Mesenchymal stem cell (in vitro differentiated cells and primary cell): ENCODE data around the gene ATF7IP2.
"Not testable (repeated sequence)": the region's sequence is repeated elsewhere in the genome, so short reads cannot be mapped to it uniquely, and the experiment has no call there.

Experiments
- DNase-seq: peaks from one replicate; pipeline ENCODE4 v3.0.0-alpha.2; 2013
- H2AFZ ChIP-seq: one replicate; pipeline ENCODE4 v1.6.1; 2013; ENCODE audit warnings: low read depth, mild to moderate bottlenecking, control low read depth, inconsistent platforms, low read length, moderate library complexity
- H2AK5ac ChIP-seq: 2 replicates; pipeline ENCODE4 v1.6.1; 2013; ENCODE audit warnings: low read length, moderate library complexity, mild to moderate bottlenecking, inconsistent platforms; ENCODE audit not compliant: severe bottlenecking
- H2BK120ac ChIP-seq: one replicate; pipeline ENCODE4 v1.6.1; 2013; ENCODE audit warnings: low read depth, mild to moderate bottlenecking, inconsistent platforms, low read length, moderate library complexity
- H2BK12ac ChIP-seq, 2 experiments: one replicate each; pipeline ENCODE4 v1.6.1; 2013; ENCODE audit warnings: inconsistent platforms in 2 of 2, low read length in 2 of 2, mild to moderate bottlenecking in 2 of 2, moderate library complexity in 2 of 2, control low read depth in 1 of 2
- H2BK15ac ChIP-seq: one replicate; pipeline ENCODE4 v1.6.1; 2013; ENCODE audit warnings: mild to moderate bottlenecking, low read depth, inconsistent platforms; ENCODE audit not compliant: poor library complexity, severe bottlenecking
- H2BK5ac ChIP-seq: 2 replicates; pipeline ENCODE4 v1.6.1; 2013; ENCODE audit warnings: low read depth, mild to moderate bottlenecking, low read length, control low read depth, inconsistent platforms; ENCODE audit not compliant: poor library complexity, severe bottlenecking
- H3K14ac ChIP-seq, 2 experiments: one replicate each; pipeline ENCODE4 v1.6.1; 2013; ENCODE audit warnings: inconsistent platforms in 2 of 2, low read length in 2 of 2, control low read depth in 1 of 2, mild to moderate bottlenecking in 1 of 2, moderate library complexity in 1 of 2
- H3K18ac ChIP-seq, 2 experiments: one replicate each; pipeline ENCODE4 v1.6.1; 2013; ENCODE audit warnings: inconsistent platforms in 2 of 2, low read length in 2 of 2, control low read depth in 1 of 2, low read depth in 1 of 2, mild to moderate bottlenecking in 1 of 2
- H3K23ac ChIP-seq, 2 experiments: one replicate each; pipeline ENCODE4 v1.6.1; 2013; ENCODE audit warnings: inconsistent platforms in 2 of 2, low read length in 2 of 2, mild to moderate bottlenecking in 2 of 2, moderate library complexity in 2 of 2, control low read depth in 1 of 2
- H3K27ac ChIP-seq: 2 replicates; pipeline ENCODE4 v1.5.1; 2013; ENCODE audit warnings: mild to moderate bottlenecking, moderate library complexity, low read length, control low read depth, inconsistent platforms; ENCODE audit not compliant: poor library complexity, severe bottlenecking
- H3K27me3 ChIP-seq, 2 experiments: 2 replicates each; pipeline versions ENCODE4 v1.6.1 to v1.7.0; 2013; ENCODE audit warnings: low read length in 2 of 2, mild to moderate bottlenecking in 2 of 2, moderate library complexity in 2 of 2, control low read depth in 1 of 2, inconsistent platforms in 1 of 2; ENCODE audit not compliant: control insufficient read depth in 1 of 2, insufficient read depth in 1 of 2
- H3K36me3 ChIP-seq, 2 experiments: 2 replicates each; pipeline versions ENCODE4 v1.6.1 to v1.7.0; 2013; ENCODE audit warnings: low read length in 2 of 2, control low read depth in 1 of 2, inconsistent platforms in 1 of 2, low read depth in 1 of 2, mild to moderate bottlenecking in 1 of 2; ENCODE audit not compliant: insufficient read depth in 2 of 2, control insufficient read depth in 1 of 2
- H3K4ac ChIP-seq, 2 experiments: one replicate each; pipeline ENCODE4 v1.6.1; 2013; ENCODE audit warnings: inconsistent platforms in 2 of 2, low read length in 2 of 2, mild to moderate bottlenecking in 2 of 2, moderate library complexity in 2 of 2, control low read depth in 1 of 2, low read depth in 1 of 2
- H3K4me1 ChIP-seq: 2 replicates; pipeline ENCODE4 v1.6.1; 2013; ENCODE audit warnings: low read depth, low read length, control low read depth; ENCODE audit not compliant: control insufficient read depth, insufficient read depth
- H3K4me2 ChIP-seq: 2 replicates; pipeline ENCODE4 v1.6.1; 2013; ENCODE audit warnings: low read length, mild to moderate bottlenecking, inconsistent platforms; ENCODE audit not compliant: poor library complexity, severe bottlenecking
- H3K4me3 ChIP-seq, 2 experiments: 2 replicates each; pipeline versions ENCODE4 v1.5.1 to v1.7.0; 2013; ENCODE audit warnings: low read length in 2 of 2, mild to moderate bottlenecking in 2 of 2, control low read depth in 1 of 2, low read depth in 1 of 2; ENCODE audit not compliant: insufficient read depth in 1 of 2
- H3K79me1 ChIP-seq: replicated peaks from 2 replicates; pipeline ENCODE4 v1.6.1; 2013; ENCODE audit warnings: mild to moderate bottlenecking, control low read depth, low read length, inconsistent platforms; ENCODE audit not compliant: poor library complexity, severe bottlenecking
- H3K9ac ChIP-seq: 2 replicates; pipeline ENCODE4 v1.7.0; 2013; ENCODE audit warnings: mild to moderate bottlenecking, low read length, moderate library complexity
- H3K9me3 ChIP-seq: 2 replicates; pipeline ENCODE4 v1.7.0; 2013; ENCODE audit warnings: mild to moderate bottlenecking, low read length; ENCODE audit not compliant: control insufficient read depth
- H4K8ac ChIP-seq: one replicate; pipeline ENCODE4 v1.6.1; 2013; ENCODE audit warnings: inconsistent platforms, mild to moderate bottlenecking, low read length, moderate library complexity
- H4K91ac ChIP-seq: one replicate; pipeline ENCODE4 v1.6.1; 2013; ENCODE audit warnings: mild to moderate bottlenecking, low read length, inconsistent platforms
- WGBS: methylation state at CpG from one replicate; pipeline ENCODE4 v1.1.7; 2013; ENCODE audit warnings: mixed read lengths; 5-methylcytosine and 5-hydroxymethylcytosine counted together

ATF7IP2 gene

DNA sequence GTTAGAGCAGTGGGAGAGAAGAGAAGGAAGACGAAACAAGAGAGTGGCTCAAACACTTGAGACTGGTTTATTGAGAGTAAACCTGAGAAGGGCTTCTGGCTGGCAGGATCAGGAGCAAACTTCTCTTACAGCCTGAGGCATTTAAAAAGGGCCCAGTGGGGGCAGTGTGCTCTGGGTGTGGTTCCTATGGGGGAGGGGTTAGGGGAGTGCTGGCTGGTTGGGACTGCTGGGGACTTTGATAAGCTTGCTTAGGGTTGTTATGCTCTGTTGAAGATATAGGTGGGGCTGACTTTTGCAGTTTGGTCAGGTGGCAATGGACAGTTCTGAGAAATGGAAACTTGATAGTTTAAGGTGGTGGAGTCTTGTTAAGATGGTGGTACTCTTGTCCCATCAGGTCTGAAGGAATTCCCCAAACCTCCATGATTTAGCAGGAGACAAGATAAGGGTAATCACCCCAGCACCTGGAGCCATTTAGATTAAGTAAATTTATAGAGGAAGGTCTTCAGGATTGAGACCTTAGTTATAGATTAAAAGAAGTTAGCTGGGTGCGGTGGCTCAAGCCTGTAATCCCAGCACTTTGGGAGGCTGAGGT, 115.3 kb downstream of the ATF7IP2 start:
- Histone ChIP-seq H2BK120ac (no peak overlapping the region), H4K8ac (no peak overlapping the region), H3K4me2 (no peak overlapping the region), H2AFZ (no peak overlapping the region), H3K4me3 (no peak overlapping the region), H3K9ac (no peak overlapping the region), H2BK15ac (no peak overlapping the region), H3K4ac (no peak overlapping the region), H3K14ac (no peak overlapping the region), H3K27me3 (no peaks in the 10 kb centered on the region), H3K79me1 (no peaks in the 10 kb centered on the region), H2BK5ac (no peak overlapping the region), H2AK5ac (no peak overlapping the region), H3K18ac (no peak overlapping the region), H3K36me3 (no peaks in the 10 kb centered on the region), H3K4me1 (no peaks in the 10 kb centered on the region), H3K9me3 (peaks cover under 1% of the 10 kb centered on the region), H4K91ac (no peak overlapping the region), H2BK12ac (no peak overlapping the region), H3K23ac (no peak overlapping the region), H3K27ac (no peak overlapping the region)
- WGBS, result 85% methylated on average over 2 of the region's 2 CpGs
- DNase-seq, result no peak

DNA sequence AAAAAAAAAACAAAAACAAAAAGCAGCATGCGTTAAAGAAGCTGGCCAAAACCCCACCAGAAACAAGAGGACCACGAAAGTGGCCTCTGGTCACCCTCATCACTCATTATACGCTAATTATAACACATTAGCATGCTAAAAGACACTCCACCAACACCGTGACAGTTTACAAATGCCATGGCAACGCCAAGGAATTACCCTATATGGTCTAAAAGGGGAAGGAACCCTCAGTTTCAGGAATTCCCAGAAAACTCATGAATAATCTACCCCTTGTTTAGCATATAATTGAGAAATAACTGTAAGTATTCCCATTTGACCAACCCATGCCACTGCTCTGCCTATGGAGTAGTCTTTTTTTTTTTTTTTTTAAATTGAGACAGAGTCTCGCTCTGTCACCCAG, 116.9 kb downstream of the ATF7IP2 start:
- no peak overlapping the region for H3K9ac ChIP-seq
- no peak overlapping the region for H3K4me2 ChIP-seq
- H3K23ac ChIP-seq, result no peak overlapping the region
- H3K4me1 ChIP-seq, result no peaks in the 10 kb centered on the region
- H3K4me3 ChIP-seq, result no peak overlapping the region
- DNase-seq, result no peak
- no peak overlapping the region for H2AK5ac ChIP-seq
- no peaks in the 10 kb centered on the region for H3K79me1 ChIP-seq
- H4K8ac ChIP-seq, result no peak overlapping the region
- no peak overlapping the region for H2BK120ac ChIP-seq
- no peak overlapping the region for H4K91ac ChIP-seq
- no peak overlapping the region for H2AFZ ChIP-seq
- H3K4ac ChIP-seq, result no peak overlapping the region
- H3K18ac ChIP-seq, result no peak overlapping the region
- H2BK12ac ChIP-seq, result no peak overlapping the region
- WGBS, result 89% methylated on average over 6 of the region's 6 CpGs
- no peak overlapping the region for H2BK5ac ChIP-seq
- no peaks in the 10 kb centered on the region for H3K27me3 ChIP-seq
- no peaks in the 10 kb centered on the region for H3K36me3 ChIP-seq
- no peak overlapping the region for H3K14ac ChIP-seq
- no peaks in the 10 kb centered on the region for H3K9me3 ChIP-seq
- no peak overlapping the region for H2BK15ac ChIP-seq
- H3K27ac ChIP-seq, result no peak overlapping the region

- Histone ChIP-seq H2BK12ac (no peak overlapping the region), H3K4me1 (no peaks in the 10 kb centered on the region), H2BK120ac (no peak overlapping the region), H3K14ac (no peak overlapping the region), H3K4ac (no peak overlapping the region), H3K27me3 (no peaks in the 10 kb centered on the region), H3K18ac (no peak overlapping the region), H4K91ac (no peak overlapping the region), H3K23ac (no peak overlapping the region), H2AK5ac (no peak overlapping the region), H3K4me3 (no peak overlapping the region), H2BK5ac (no peak overlapping the region), H3K4me2 (no peak overlapping the region), H3K9ac (no peak overlapping the region), H2AFZ (no peak overlapping the region), H2BK15ac (no peak overlapping the region), H3K79me1 (no peaks in the 10 kb centered on the region), H3K27ac (no peak overlapping the region), H3K36me3 (no peaks in the 10 kb centered on the region), H3K9me3 (no peaks in the 10 kb centered on the region), H4K8ac (no peak overlapping the region)
- no peak for DNase-seq
- WGBS, result 94% methylated on average over 2 of the region's 2 CpGs
Measured at GRCh38 chr16:10504404-10504885, 118.6 kb downstream of the ATF7IP2 start.

- not testable (repeated sequence) for H2AFZ ChIP-seq, H2BK120ac ChIP-seq, H3K79me1 ChIP-seq, H3K9ac ChIP-seq, H3K4me2 ChIP-seq, H2BK5ac ChIP-seq, H3K9me3 ChIP-seq, H3K27ac ChIP-seq, H3K23ac ChIP-seq, H3K18ac ChIP-seq, H2BK15ac ChIP-seq, H3K4ac ChIP-seq, H3K27me3 ChIP-seq, H3K14ac ChIP-seq, H4K91ac ChIP-seq, H3K4me3 ChIP-seq, H3K36me3 ChIP-seq, H2AK5ac ChIP-seq, H4K8ac ChIP-seq, H3K4me1 ChIP-seq, DNase-seq, H2BK12ac ChIP-seq
- 58% methylated on average over 3 of the region's 3 CpGs for WGBS
Measured at GRCh38 chr16:10505286-10505685, 119.4 kb downstream of the ATF7IP2 start.
